Neuron (in vitro differentiated cells): ENCODE measurements around the gene TANC1.
"Not testable (repeated sequence)": the region's sequence is repeated elsewhere in the genome, so short reads cannot be mapped to it uniquely, and the experiment has no call there.

Experiments
- H2AFZ ChIP-seq: one replicate; pipeline ENCODE4 v1.6.1; 2013; ENCODE audit warnings: low read depth, mild to moderate bottlenecking, inconsistent platforms, low read length, moderate library complexity
- H3K27me3 ChIP-seq: one replicate; pipeline ENCODE4 v1.6.1; 2013; ENCODE audit warnings: low read length; ENCODE audit not compliant: insufficient read depth
- H3K36me3 ChIP-seq: one replicate; pipeline ENCODE4 v1.6.1; 2013; ENCODE audit warnings: low read length; ENCODE audit not compliant: insufficient read depth
- H3K4me1 ChIP-seq: one replicate; pipeline ENCODE4 v1.6.1; 2013; ENCODE audit warnings: low read length; ENCODE audit not compliant: insufficient read depth
- H3K4me3 ChIP-seq: 2 replicates; pipeline ENCODE4 v1.5.1; 2013; ENCODE audit warnings: mild to moderate bottlenecking, low read length, moderate library complexity
- H3K9me3 ChIP-seq: one replicate; pipeline ENCODE4 v1.6.1; 2013; ENCODE audit warnings: low read length

TANC1 gene

DNA sequence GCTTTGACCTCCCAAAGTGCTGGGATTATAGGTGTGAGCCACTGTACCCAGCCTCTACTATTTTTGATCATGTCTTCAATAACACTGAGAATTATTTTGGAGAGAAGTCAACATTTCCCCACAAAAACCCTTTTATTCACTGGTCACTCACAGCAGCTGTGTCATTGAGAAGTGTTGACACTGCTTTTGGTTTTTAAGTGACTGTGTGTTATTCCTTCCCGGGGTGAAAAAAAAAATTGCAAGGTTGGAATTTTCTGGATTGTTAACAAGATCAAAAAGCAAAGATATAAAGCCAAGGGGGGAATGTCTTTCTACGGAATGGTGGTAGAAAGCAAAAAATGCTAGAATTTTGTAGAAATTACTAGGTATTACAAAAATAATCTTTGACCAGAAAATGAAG is 61.5 kb downstream of the TANC1 start:
- peaks cover 17% of the 10 kb centered on the region for H3K4me1 ChIP-seq
- H2AFZ ChIP-seq = no peak overlapping the region
- H3K9me3 ChIP-seq = peaks cover 7% of the 10 kb centered on the region
- H3K4me3 ChIP-seq = no peak overlapping the region
- no peaks in the 10 kb centered on the region for H3K36me3 ChIP-seq
- H3K27me3 ChIP-seq = no peaks in the 10 kb centered on the region

DNA sequence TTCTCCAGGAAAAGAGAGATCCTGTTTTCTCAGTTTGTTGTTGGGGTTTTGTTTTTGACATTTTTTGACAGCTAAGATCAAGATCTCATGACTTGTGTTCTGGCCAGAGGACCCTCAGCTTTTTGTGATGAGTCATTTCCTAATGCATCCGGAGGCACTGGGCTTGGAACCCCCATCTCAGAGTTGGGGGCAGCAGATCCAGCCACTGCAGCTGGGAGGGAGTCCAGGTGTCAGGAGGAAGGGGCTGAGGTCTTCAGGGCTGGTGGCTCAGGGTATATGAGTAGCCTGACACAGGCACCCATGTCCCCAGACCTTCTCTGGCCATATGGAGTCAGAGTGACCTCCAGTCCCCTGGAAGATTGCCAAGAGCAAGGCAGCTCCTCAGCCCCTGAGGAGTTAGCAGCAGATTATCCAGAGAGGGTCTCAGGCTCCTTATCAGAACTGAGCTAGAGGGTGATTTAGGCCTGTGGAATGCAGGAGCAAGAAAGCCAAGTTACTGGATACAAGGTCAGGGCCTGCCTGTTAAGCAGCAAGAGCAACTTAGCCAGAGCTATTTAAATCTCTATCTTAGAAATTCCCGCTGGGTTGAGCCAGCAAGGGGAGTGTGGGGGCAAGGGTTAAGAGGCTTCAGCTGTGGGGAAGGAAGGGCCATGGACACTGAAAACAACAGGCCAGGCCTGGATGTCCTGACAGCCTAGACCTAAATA is 62.4 kb downstream of the TANC1 start:
- no peak overlapping the region for H3K4me3 ChIP-seq
- no peaks in the 10 kb centered on the region for H3K27me3 ChIP-seq
- peaks cover 17% of the 10 kb centered on the region for H3K4me1 ChIP-seq
- H3K36me3 ChIP-seq = no peaks in the 10 kb centered on the region
- peaks cover 7% of the 10 kb centered on the region for H3K9me3 ChIP-seq
- no peak overlapping the region for H2AFZ ChIP-seq

DNA sequence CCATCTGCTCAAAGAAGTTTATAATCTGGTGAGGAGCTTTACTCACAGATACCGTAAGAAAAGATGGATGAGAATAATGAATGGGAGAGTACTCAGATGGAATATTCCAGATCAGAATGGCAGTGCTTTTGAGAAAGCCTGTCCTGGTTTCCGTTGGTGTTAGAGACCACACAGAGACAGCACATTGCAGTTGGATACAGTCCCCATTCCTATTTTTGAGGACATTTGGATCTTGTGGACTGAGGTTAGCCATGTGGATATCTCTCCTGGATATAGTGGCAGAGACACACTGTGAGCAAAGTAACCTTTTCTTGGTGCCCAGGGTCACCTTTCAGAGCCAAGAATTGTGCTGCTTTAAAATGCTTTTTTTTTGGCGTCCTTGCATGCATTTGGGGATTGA is 63.7 kb downstream of the TANC1 start:
- Histone ChIP-seq H3K27me3 (no peaks in the 10 kb centered on the region), H3K9me3 (peaks cover 7% of the 10 kb centered on the region), H3K4me1 (peaks cover 17% of the 10 kb centered on the region), H2AFZ (no peak overlapping the region), H3K4me3 (no peak overlapping the region), H3K36me3 (no peaks in the 10 kb centered on the region)

DNA sequence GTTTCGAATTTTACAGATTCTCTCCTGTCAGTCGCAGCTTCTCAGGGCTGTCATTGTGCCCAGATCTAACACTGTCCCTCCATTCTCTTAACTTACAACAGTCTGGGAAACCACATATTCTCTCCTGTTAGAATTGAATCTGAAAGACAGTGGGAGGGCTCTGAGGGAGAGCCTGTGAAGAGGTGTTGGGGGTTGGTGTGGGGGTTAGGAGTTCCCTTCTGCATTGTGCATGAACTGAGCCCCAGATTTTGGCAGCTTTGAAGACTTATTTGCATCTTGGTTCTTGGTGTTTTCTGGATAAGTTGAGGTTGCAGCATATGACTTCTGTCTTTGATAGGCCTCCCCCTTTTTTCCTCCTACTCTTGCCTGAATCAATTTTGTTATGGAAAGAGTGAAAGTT is 64.1 kb downstream of the TANC1 start:
- no peak overlapping the region for H2AFZ ChIP-seq
- no peak overlapping the region for H3K4me3 ChIP-seq
- no peaks in the 10 kb centered on the region for H3K36me3 ChIP-seq
- H3K27me3 ChIP-seq = no peaks in the 10 kb centered on the region
- H3K4me1 ChIP-seq = peaks cover 17% of the 10 kb centered on the region
- H3K9me3 ChIP-seq = peaks cover 7% of the 10 kb centered on the region

DNA sequence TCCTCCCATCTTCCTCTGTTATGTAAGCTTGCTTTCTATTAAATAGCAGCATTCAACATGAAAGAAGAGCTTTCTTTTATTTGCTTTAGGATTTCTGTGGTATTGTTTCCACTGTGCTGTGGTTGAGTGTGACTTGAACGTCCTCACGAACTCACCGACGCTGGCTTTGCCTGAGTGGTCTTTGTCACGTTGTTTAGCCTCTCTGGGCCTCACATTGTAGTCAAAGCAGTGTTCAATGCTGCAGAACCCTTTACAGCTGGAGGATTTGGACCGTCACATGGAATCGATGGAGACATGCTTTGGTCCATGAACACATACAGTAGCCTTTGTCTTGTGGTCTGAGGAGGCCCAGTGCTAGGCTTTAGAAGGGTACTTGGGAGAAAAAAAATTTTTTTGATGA is 66.3 kb downstream of the TANC1 start:
- H3K9me3 ChIP-seq = no peaks in the 10 kb centered on the region
- H3K4me3 ChIP-seq = no peak overlapping the region
- no peaks in the 10 kb centered on the region for H3K27me3 ChIP-seq
- H3K36me3 ChIP-seq = no peaks in the 10 kb centered on the region
- H3K4me1 ChIP-seq = peaks cover 17% of the 10 kb centered on the region
- no peak overlapping the region for H2AFZ ChIP-seq

DNA sequence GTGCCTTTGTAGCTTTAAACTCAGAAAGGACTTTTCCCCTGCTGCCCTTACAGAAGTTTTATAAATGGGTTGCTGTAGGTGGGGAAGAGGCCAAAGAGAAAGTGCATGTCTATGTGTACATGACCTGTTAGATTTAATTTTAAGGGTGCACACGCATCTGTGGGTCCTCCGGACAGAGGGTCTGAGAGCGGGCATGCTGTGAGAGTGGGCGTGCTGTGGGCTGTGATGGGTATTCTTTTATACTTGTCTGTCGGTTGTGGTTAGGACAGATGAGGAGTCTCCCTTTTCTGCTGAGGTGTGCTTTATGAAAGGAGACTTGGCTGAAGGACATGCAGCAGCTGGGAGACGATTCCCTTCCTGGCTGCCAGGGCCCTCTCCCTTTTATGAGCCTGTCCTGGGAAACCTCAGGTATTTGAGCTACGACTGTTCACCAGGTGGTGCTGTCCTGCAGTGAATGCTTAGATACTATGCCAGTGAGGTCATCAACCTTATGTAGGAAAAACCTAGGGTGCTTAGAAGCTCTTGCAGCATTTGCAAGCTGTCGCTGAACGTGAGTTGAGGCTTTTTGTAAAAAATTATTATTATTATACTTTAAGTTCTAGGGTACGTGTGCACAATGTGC is 67.5 kb downstream of the TANC1 start:
- Histone ChIP-seq H3K36me3 (no peaks in the 10 kb centered on the region), H2AFZ (no peak overlapping the region), H3K4me3 (no peak overlapping the region), H3K9me3 (no peaks in the 10 kb centered on the region), H3K27me3 (no peaks in the 10 kb centered on the region), H3K4me1 (peaks cover 11% of the 10 kb centered on the region)

DNA sequence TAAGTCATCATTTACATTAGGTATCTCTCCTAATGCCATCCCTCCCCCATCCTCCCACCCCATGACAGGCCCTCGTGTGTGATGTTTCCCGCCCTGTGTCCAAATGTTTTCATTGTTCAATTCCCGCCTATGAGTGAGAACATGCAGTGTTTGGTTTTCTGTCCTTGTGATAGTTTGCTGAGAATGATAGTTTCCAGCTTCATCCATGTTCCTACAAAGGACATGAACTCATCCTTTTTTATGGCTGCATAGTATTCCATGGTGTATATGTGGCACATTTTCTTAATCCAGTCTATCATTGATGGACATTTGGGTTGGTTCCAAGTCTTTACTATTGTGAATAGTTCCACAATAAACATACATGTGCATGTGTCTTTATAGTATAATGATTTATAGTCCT is 68.0 kb downstream of the TANC1 start:
- not testable (repeated sequence) for H3K36me3 ChIP-seq, H3K27me3 ChIP-seq, H3K4me1 ChIP-seq, H3K4me3 ChIP-seq, H2AFZ ChIP-seq, H3K9me3 ChIP-seq

DNA sequence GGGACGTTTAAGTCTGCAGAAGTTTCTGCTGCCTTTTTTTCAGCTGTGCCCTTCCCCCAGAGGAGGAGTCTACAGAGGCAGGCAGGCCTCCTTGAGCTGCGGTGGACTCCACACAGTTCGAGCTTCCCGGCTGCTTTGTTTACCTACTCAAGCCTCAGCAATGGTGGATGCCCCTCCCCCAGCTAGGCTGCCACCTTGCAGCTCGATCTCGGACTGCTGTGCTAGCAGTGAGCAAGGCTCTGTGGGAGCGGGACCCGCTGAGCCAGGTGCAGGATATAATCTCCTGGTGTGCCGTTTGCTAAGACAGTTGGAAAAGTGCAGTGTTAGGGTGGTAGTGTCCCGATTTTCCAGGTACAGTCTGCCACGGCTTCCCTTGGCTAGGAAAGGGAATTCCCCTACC is 72.9 kb downstream of the TANC1 start:
- not testable (repeated sequence) for H2AFZ ChIP-seq, H3K4me3 ChIP-seq, H3K27me3 ChIP-seq, H3K4me1 ChIP-seq, H3K36me3 ChIP-seq
- peaks cover 14% of the 10 kb centered on the region for H3K9me3 ChIP-seq

DNA sequence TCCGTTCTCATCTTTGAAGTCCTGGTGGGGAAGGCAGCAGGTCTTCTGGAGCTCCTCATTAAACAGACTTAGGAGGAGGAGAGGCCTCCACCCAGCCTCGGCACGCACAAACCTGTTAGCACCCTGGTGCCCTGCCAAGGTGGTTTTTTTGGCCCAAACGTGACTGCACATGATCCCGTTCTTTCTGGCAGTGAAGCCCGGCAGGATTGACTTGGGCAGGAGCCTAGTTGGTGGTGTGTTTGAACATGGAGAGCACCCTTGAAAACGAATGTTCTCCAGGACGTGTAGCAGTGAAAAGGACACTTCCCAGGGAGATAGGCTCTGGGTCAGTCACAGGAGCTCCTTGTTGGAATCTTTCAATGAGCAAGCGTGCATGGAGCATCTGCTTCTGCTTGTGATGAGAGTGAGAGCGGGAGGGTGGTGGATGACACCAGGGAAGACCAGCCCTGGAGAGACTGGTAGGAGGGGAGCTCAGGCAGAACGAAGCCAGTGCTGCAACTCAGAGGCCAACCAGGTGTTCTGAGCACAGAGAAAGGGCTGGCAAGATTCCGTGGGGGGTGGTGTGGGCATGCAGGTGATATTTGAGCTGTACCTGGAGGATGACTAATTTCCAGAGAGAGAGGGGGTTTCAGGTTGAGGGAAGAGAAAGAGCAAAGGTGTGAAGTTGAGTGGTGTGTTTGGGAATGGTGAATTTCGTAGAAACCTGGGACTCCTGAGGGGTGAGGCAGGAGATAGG is 73.8 kb downstream of the TANC1 start:
- H3K9me3 ChIP-seq = peaks cover 14% of the 10 kb centered on the region
- H3K27me3 ChIP-seq = no peaks in the 10 kb centered on the region
- H2AFZ ChIP-seq = no peak overlapping the region
- H3K4me3 ChIP-seq = no peak overlapping the region
- no peaks in the 10 kb centered on the region for H3K4me1 ChIP-seq
- peaks cover 6% of the 10 kb centered on the region for H3K36me3 ChIP-seq

DNA sequence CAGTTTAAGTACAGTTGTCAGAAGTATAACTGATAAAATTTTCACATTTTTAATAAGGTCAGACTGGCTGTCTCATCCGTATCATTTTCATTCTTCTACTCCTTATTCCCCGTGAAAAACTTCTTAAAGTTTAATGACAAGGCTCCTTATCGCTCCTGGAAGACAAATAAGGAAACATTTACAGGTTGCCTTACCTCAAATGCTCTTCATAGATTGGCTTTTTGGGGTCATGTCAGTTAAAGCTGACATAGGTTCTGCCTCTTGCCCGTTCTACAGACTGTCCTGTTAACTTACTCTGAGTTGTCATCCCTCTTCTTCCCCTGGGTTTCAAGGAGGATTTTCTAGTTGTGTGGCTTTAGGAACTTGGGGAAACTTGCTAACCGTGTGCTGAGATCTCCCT is 75.3 kb downstream of the TANC1 start:
- Histone ChIP-seq H3K4me3 (no peak overlapping the region), H3K4me1 (no peaks in the 10 kb centered on the region), H3K27me3 (no peaks in the 10 kb centered on the region), H3K9me3 (peaks cover 14% of the 10 kb centered on the region), H3K36me3 (peaks cover 6% of the 10 kb centered on the region), H2AFZ (no peak overlapping the region)

DNA sequence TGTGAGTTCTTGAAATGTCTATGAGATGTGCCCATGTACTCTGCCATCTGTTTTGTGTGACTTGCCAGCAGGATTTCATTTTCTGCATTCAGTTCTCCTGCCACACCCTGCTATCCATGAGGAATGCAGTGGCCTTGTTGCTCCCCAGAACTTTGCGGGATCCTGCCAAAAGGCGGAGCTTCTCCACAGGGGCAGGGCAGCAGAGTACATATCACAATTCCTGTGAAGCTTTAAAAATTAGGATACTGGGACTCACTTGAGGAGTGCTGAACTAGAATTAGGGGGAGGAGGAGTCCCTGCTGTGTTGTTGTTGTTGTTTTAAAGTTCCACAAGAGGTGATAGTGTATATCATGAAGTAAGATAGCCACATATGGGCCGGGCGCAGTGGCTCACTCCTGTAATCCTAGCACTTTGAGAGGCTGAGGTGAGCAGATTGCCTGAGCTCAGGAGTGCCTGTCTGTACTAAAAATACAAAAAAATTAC is 76.4 kb downstream of the TANC1 start:
- H3K4me3 ChIP-seq = no peak overlapping the region
- no peak overlapping the region for H2AFZ ChIP-seq
- H3K27me3 ChIP-seq = no peaks in the 10 kb centered on the region
- peaks cover 6% of the 10 kb centered on the region for H3K36me3 ChIP-seq
- H3K9me3 ChIP-seq = peaks cover 14% of the 10 kb centered on the region
- H3K4me1 ChIP-seq = no peaks in the 10 kb centered on the region

DNA sequence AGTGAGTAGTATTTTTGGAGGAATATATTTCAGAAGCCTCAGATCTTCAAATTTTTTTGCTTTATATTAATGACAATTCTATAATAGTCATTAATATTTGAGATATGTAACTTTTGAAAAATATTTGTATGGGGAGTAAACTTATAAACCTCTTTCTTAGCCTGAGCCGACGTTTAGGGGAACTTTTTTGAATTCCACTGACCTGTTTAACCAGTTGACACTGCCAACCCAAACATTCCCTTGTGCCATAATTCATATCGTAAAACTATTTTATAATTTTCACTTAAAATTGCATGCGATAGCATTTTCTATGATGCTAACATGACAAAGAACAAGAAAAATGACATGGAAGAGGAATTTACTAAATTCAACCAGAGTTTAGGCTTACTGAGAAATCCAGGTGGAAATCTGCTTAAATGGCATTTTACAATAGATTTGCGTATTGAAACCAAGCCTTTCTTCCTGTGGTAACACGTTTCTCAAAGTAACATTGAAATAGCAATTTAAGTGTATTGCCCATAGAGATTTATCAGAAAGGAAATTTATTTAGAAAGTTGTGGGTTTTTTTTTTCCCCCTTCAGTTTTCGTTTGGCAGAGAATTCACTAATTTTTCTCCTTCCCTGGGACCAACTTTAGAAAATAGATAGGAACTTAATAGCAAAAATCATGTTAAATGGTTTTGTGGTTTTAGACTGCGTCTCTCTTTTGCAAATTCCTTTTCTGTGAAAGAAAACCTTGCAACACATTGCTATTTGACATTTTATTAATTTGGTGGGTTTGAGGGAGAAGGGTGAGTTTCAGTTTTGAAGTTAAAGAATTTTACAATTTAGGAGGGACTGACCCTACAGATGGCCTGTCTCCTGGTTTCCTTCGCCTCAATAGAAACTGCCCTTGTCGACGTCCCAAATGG is 77.4 kb downstream of the TANC1 start:
- no peak overlapping the region for H3K4me3 ChIP-seq
- H3K4me1 ChIP-seq = no peaks in the 10 kb centered on the region
- peaks cover 14% of the 10 kb centered on the region for H3K9me3 ChIP-seq

DNA sequence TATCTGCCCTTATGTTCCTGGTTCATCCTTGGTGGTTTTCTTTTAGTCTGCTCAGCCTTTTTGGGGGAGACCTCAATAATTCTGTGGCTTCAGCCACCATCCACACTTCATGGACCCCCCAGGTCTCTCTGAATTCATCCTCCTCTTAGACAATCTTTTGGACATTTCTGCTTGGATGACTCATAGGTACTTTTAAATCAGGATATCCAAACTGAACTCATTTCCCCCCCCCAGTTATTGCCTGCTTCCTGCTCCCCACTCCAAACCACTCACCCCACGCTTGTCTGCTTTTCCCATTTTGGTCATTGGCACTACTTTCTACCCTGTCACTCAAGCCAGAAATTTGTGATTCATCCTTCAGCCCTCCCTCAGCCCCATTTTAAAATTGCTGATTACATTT is 78.5 kb downstream of the TANC1 start:
- H2AFZ ChIP-seq = no peak overlapping the region

More for the DNA sequence above, 77.4 kb downstream of the TANC1 start:
- Histone ChIP-seq H3K36me3 (peaks cover 6% of the 10 kb centered on the region), H2AFZ (no peak overlapping the region), H3K27me3 (no peaks in the 10 kb centered on the region)

More for the DNA sequence above, 78.5 kb downstream of the TANC1 start:
- H3K27me3 ChIP-seq = no peaks in the 10 kb centered on the region
- H3K4me3 ChIP-seq = no peak overlapping the region
- peaks cover under 1% of the 10 kb centered on the region for H3K36me3 ChIP-seq
- no peaks in the 10 kb centered on the region for H3K4me1 ChIP-seq
- H3K9me3 ChIP-seq = peaks cover 4% of the 10 kb centered on the region
